HepG2 (cell line): ENCODE data around the gene UQCRHL. TPM values are rescaled to one million over a fixed set of nuclear protein-coding genes. Genes with fewer than 3 reads are reported as not detected.

ENCODE experiments used
- AHDC1 ChIP-seq: sonication (generic); formaldehyde crosslinking; IDR thresholded peaks from 2 replicates; pipeline ENCODE4 v1.5.1; 2020; ENCODE audit warnings: mild to moderate bottlenecking, missing genetic modification reagents, borderline replicate concordance
- ATM ChIP-seq: fragments of 450-650 bp; IDR thresholded peaks from 2 replicates; pipeline ENCODE4 v1.7.1; 2017; ENCODE audit warnings: mild to moderate bottlenecking, borderline replicate concordance
- BORCS8-MEF2B ChIP-seq: sonication (generic); formaldehyde crosslinking; IDR thresholded peaks from 2 replicates; pipeline ENCODE4 v1.8.0; 2022; ENCODE audit warnings: mild to moderate bottlenecking, missing genetic modification reagents
- HCFC1 ChIP-seq: fragments of 150-350 bp; IDR thresholded peaks from 2 replicates; pipeline ENCODE4 v1.6.1; 2014; ENCODE audit warnings: low read depth, low read length
- NPAS2 ChIP-seq: sonication (generic); formaldehyde crosslinking; IDR thresholded peaks from 2 replicates; pipeline ENCODE4 v1.8.0; 2022; ENCODE audit warnings: mild to moderate bottlenecking, missing genetic modification reagents, borderline replicate concordance
- RXRB ChIP-seq: IDR thresholded peaks from 2 replicates; pipeline ENCODE4 v1.6.1; 2016; ENCODE audit warnings: borderline replicate concordance, missing genetic modification reagents, missing compliant biosample characterization
- SIX1 ChIP-seq: sonication (generic); formaldehyde crosslinking; IDR thresholded peaks from 2 replicates; pipeline ENCODE4 v1.4.0; 2020; ENCODE audit warnings: missing genetic modification reagents, borderline replicate concordance
- TCF12 ChIP-seq, 2 experiments: fragments of 450-650 bp in 1 of 2; sonication (generic) in 1 of 2; formaldehyde crosslinking in 1 of 2; IDR thresholded peaks; 2 replicates each; pipeline versions ENCODE4 v1.6.1 to v1.8.0; 2017 to 2022; ENCODE audit warnings: antibody characterized with exemption in 1 of 2, mild to moderate bottlenecking in 1 of 2, missing genetic modification reagents in 1 of 2, moderate library complexity in 1 of 2
- ZC3H4 ChIP-seq: sonication (generic); formaldehyde crosslinking; IDR thresholded peaks from 2 replicates; pipeline ENCODE4 v1.4.0; 2020; ENCODE audit warnings: missing genetic modification reagents, borderline replicate concordance
- ZFP37 ChIP-seq: sonication (generic); formaldehyde crosslinking; IDR thresholded peaks from 2 replicates; pipeline ENCODE4 v1.4.0; 2020; ENCODE audit warnings: missing genetic modification reagents, borderline replicate concordance
- ZFY ChIP-seq: sonication (generic); formaldehyde crosslinking; IDR thresholded peaks from 2 replicates; pipeline ENCODE4 v1.4.0; 2020; ENCODE audit warnings: missing genetic modification reagents
- ZNF362 ChIP-seq: sonication (generic); formaldehyde crosslinking; IDR thresholded peaks from 2 replicates; pipeline ENCODE4 v1.4.0; 2020; ENCODE audit warnings: missing genetic modification reagents, mild to moderate bottlenecking, borderline replicate concordance
- ZNF558 ChIP-seq: sonication (generic); formaldehyde crosslinking; IDR thresholded peaks from 2 replicates; pipeline ENCODE4 v1.9.0; 2022; ENCODE audit warnings: mild to moderate bottlenecking, missing genetic modification reagents, borderline replicate concordance
- ZNF646 ChIP-seq: sonication (generic); formaldehyde crosslinking; IDR thresholded peaks from 2 replicates; pipeline ENCODE4 v1.9.0; 2021; ENCODE audit warnings: mild to moderate bottlenecking, missing genetic modification reagents
- polyA plus RNA-seq, 8 experiments: library from polyadenylated mRNA; depleted of rRNA in 3 of 8; stranded (reverse) in 7 of 8; unstranded in 1 of 8; fragments of >200 nt; fragmentation: Illumina TruSeq in 4 of 8; extraction: Trizol in 4 of 8; gene quantifications; 2 replicates each; pipeline versions ENCODE4 v1.2.1 to v1.2.3, GENCODE V29; 2011 to 2016; ENCODE audit warnings: low read depth in 4 of 8, missing spikeins in 1 of 8, mixed read lengths in 1 of 8; ENCODE audit not compliant: insufficient read depth in 1 of 8
- total RNA-seq, 5 experiments: library from RNA; depleted of rRNA; stranded (reverse); fragments of >200 nt; fragmentation: Illumina TruSeq; extraction: Trizol; gene quantifications; 2 replicates each; pipeline ENCODE4 v1.2.3, GENCODE V29; 2016; ENCODE audit warnings: low read depth in 1 of 5

Gene UQCRHL
- total and polyA plus RNA-seq, 2 of the 13 experiments (the other 11 are each of a cell fraction or from before 2014, with no cell fraction given): 1.8 to 2.3 TPM

GRCh38 chr1:15799928-15800835 lies 7.3 kb downstream of the UQCRHL start (continued):
- 0 out of 2 replicates have a peak, but pooled peaks have one; percentile 28 for TF ChIP-seq AHDC1
- TF ChIP-seq ATM: no peak
- TF ChIP-seq ZNF646 (CRISPR knock-in tag): no peak
- TF ChIP-seq ZFP37 (CRISPR knock-in tag): peak; percentile 14; the same call in 1 of the 2 replicates
- TF ChIP-seq ZC3H4 (CRISPR knock-in tag): no peak
- TF ChIP-seq TCF12 (IDR thresholded peaks at IDR 0.05): no peak
- peak; percentile 97 for TF ChIP-seq TCF12 (CRISPR knock-in tag; IDR thresholded peaks at IDR 0.05)
- no peak for TF ChIP-seq ZNF558
- peak; percentile 74; the same call in 1 of the 2 replicates for TF ChIP-seq ZNF362 (CRISPR knock-in tag)
- peak; percentile 42 for TF ChIP-seq ZFY (CRISPR knock-in tag)
- TF ChIP-seq NPAS2: no peak
- no peak for TF ChIP-seq BORCS8-MEF2B (CRISPR knock-in tag)
- TF ChIP-seq HCFC1: no peak
- peak; percentile 89 for TF ChIP-seq RXRB (CRISPR knock-in tag)
- TF ChIP-seq SIX1 (CRISPR knock-in tag): no peak
